ENCODE data around the gene DENND2C. TPM values are rescaled to one million over a fixed set of nuclear protein-coding genes. Genes with fewer than 3 reads are reported as not detected.

Gene DENND2C
- total and polyA plus RNA-seq, 2 of the 13 experiments (the other 11 are each of a cell fraction or from before 2014, with no cell fraction given), result 0.08 to 0.33 TPM

- TF ChIP-seq MYC (CRISPR knock-in tag; IDR thresholded peaks at IDR 0.05; ENCODE audit: borderline replicate concordance) (no peak), ZNF616 (CRISPR knock-in tag; IDR thresholded peaks at IDR 0.05; ENCODE audit: low read depth) (no peak), KMT2B (CRISPR knock-in tag; IDR thresholded peaks at IDR 0.05) (no peak), SIX4 (CRISPR knock-in tag; IDR thresholded peaks at IDR 0.05) (no peak), GABPA (IDR thresholded peaks at IDR 0.05; ENCODE audit: low read depth, low read length) (no peak), GABPA (CRISPR knock-in tag; IDR thresholded peaks at IDR 0.05; ENCODE audit: low read depth) (no peak)
- TF ChIP-seq, protein P1, sequence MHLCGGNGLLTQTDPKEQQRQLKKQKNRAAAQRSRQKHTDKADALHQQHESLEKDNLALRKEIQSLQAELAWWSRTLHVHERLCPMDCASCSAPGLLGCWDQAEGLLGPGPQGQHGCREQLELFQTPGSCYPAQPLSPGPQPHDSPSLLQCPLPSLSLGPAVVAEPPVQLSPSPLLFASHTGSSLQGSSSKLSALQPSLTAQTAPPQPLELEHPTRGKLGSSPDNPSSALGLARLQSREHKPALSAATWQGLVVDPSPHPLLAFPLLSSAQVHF (CRISPR knock-in tag; IDR thresholded peaks at IDR 0.05), result no peak
Measured at GRCh38 chr1:114632427-114632826, 37.4 kb downstream of the DENND2C start (continued).

GRCh38 chr1:114627107-114627506 lies 42.7 kb downstream of the DENND2C start:
- Histone ChIP-seq H3K79me2 (ENCODE audit: insufficient read depth, low read length) (no peaks in the 10 kb centered on the region), H3K36me3 (replicated peaks in 1 of 2; ENCODE audit: control insufficient read depth in 1 of 2, insufficient read depth in 2 of 2, low read length in 2 of 2) (no peaks in the 10 kb centered on the region), H3K27me3 (ENCODE audit: control insufficient read depth in 1 of 2, insufficient read depth in 2 of 2, low read length in 2 of 2) (no peaks in the 10 kb centered on the region), H3K9ac (ENCODE audit: insufficient read depth, low read depth, low read length) (no peak overlapping the region), H3K4me2 (ENCODE audit: low read depth, low read length) (no peak overlapping the region), H4K20me1 (ENCODE audit: insufficient read depth, low read length) (no peaks in the 10 kb centered on the region), H2AFZ (ENCODE audit: low read length) (no peak overlapping the region), H3K27ac (ENCODE audit: extremely low read length, insufficient read depth, low read length) (no peak overlapping the region), H3K9me3 (ENCODE audit: low read length) (no peaks in the 10 kb centered on the region), H3K4me1 (ENCODE audit: insufficient read depth, low read length) (no peaks in the 10 kb centered on the region), H3K4me3 (replicated peaks in 1 of 3; ENCODE audit: insufficient read depth in 1 of 3, low read depth in 2 of 3, low read length in 3 of 3) (no peak overlapping the region)
- ChIA-PET CTCF (ENCODE audit: low intra/inter-chr PET ratio, low total read pairs) (no interaction called here), POLR2A (no interaction called here)
- intact Hi-C loops (cut with micrococcal nuclease; ENCODE audit: unreplicated experiment), result no loop called here
- 10% methylated on average over 2 of the region's 2 CpGs for WGBS (ENCODE audit: low lambda C conversion rate)
- in situ Hi-C loops (cut with HindIII; ENCODE audit: extremely low pct_ligation_motif_present, low pct_unique_long_range_greater_than_20kb), result no loop called here
- no peak for ATAC-seq
- BruUV-seq (replicated peaks), result no TSS peak
- FAIRE-seq, result no peak
- no peak for DNase-seq (ENCODE audit: low spot score)
- TF ChIP-seq HDAC6 (IDR thresholded peaks at IDR 0.05; ENCODE audit: low read depth, low read length) (no peak), ZNF292 (CRISPR knock-in tag; IDR thresholded peaks at IDR 0.05; ENCODE audit: borderline replicate concordance, low read depth) (no peak), SMAD1 (CRISPR knock-in tag; IDR thresholded peaks at IDR 0.05; ENCODE audit: borderline replicate concordance, low read depth) (no peak), ZNF326 (CRISPR knock-in tag; IDR thresholded peaks at IDR 0.05; ENCODE audit: borderline replicate concordance) (no peak), SCMH1 (CRISPR knock-in tag; IDR thresholded peaks at IDR 0.05; ENCODE audit: borderline replicate concordance) (no peak), THAP7 (CRISPR knock-in tag; IDR thresholded peaks at IDR 0.05) (no peak), ZNF138 (CRISPR knock-in tag; IDR thresholded peaks at IDR 0.05; ENCODE audit: low read depth) (no peak), ZNF839 (CRISPR knock-in tag; IDR thresholded peaks at IDR 0.05; ENCODE audit: borderline replicate concordance) (no peak), NR2F1 (CRISPR knock-in tag; IDR thresholded peaks at IDR 0.05) (no peak), SSRP1 (CRISPR knock-in tag; IDR thresholded peaks at IDR 0.05) (no peak), GABPB1 (CRISPR knock-in tag; IDR thresholded peaks at IDR 0.05) (no peak), SOX6 (IDR thresholded peaks at IDR 0.05) (no peak), SOX6 (CRISPR knock-in tag; IDR thresholded peaks at IDR 0.05) (no peak)
- TF ChIP-seq, protein P2, sequence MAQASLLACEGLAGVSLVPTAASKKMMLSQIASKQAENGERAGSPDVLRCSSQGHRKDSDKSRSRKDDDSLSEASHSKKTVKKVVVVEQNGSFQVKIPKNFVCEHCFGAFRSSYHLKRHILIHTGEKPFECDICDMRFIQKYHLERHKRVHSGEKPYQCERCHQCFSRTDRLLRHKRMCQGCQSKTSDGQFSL (CRISPR knock-in tag; IDR thresholded peaks at IDR 0.05), result no peak
